GM23338 (cell line): ENCODE measurements around the gene ADGRL3.

Experiments
- CREB1 ChIP-seq: fragments of 250-450 bp; sonication (Bioruptor Pico); IDR thresholded peaks from 2 replicates; pipeline ENCODE4 v1.5.0; 2020; ENCODE audit warnings: low read depth, mild to moderate bottlenecking, moderate library complexity
- CTCF ChIP-seq, 2 experiments: fragments of 200-600 bp in 1 of 2; sonication (generic) in 1 of 2; conservative IDR thresholded peaks; 2 replicates each; pipeline versions ENCODE4 v1.5.1 to v1.6.1; 2016 to 2017; ENCODE audit warnings: antibody characterized with exemption in 2 of 2, low read depth in 2 of 2, mild to moderate bottlenecking in 2 of 2, moderate library complexity in 1 of 2
- EZH2 ChIP-seq: fragments of 200-600 bp; sonication (generic); IDR thresholded peaks from one replicate; pipeline ENCODE4 v1.8.0; 2017; ENCODE audit warnings: antibody characterized with exemption, mild to moderate bottlenecking, low read depth; ENCODE audit not compliant: unreplicated experiment
- EZH2phosphoT487 ChIP-seq: fragments of 200-600 bp; sonication (generic); IDR thresholded peaks from one replicate; pipeline ENCODE4 v1.8.1; 2018; ENCODE audit warnings: antibody characterized with exemption; ENCODE audit not compliant: unreplicated experiment
- JUNB ChIP-seq: IDR thresholded peaks from one replicate; pipeline ENCODE4 v1.6.1; 2016; ENCODE audit warnings: antibody characterized with exemption; ENCODE audit not compliant: unreplicated experiment
- NANOG ChIP-seq: IDR thresholded peaks from 2 replicates; pipeline ENCODE4 v1.6.1; 2016; ENCODE audit warnings: antibody characterized with exemption, borderline replicate concordance
- POLR2AphosphoS5 ChIP-seq: IDR thresholded peaks from 2 replicates; pipeline ENCODE4 v1.6.1; 2016; ENCODE audit warnings: antibody characterized with exemption, low read depth
- REST ChIP-seq: IDR thresholded peaks from one replicate; pipeline ENCODE4 v1.6.1; 2018; ENCODE audit warnings: antibody characterized with exemption; ENCODE audit not compliant: unreplicated experiment
- STAT1 ChIP-seq: IDR thresholded peaks from one replicate; pipeline ENCODE4 v1.6.1; 2016; ENCODE audit warnings: antibody characterized with exemption; ENCODE audit not compliant: unreplicated experiment
- ZNF114 ChIP-seq: fragments of 250-450 bp; sonication (Bioruptor Pico); IDR thresholded peaks from 2 replicates; pipeline ENCODE4 v1.5.0; 2020; ENCODE audit warnings: mild to moderate bottlenecking, moderate library complexity
- TF ChIP-seq, protein P1 (sequence below): fragments of 250-450 bp; sonication (Bioruptor Pico); IDR thresholded peaks from 2 replicates; pipeline ENCODE4 v1.5.0; 2020; ENCODE audit warnings: mild to moderate bottlenecking, moderate library complexity
- TF ChIP-seq, protein P2 (sequence below): IDR thresholded peaks from 2 replicates; pipeline ENCODE4 v1.6.1; 2016; ENCODE audit warnings: antibody characterized with exemption

DNA sequence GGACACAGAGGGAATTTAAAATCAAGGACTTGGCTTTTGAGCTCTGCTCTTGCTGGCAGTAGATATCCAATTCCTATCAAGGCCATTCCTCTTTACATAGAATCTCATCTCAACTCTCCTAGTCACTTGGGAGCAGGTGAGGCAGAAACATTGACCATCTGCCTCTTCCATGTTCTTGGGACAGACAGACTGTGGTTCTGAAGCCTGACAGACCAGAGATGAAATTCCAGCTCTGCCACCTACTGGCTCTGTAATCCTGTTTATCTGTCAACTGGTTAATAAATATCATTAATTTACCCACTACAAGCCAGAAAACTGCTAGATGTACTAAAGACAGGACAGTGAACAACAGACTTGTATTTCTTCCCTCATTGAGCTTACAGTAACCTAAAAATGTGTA lies 300.8 kb downstream of the ADGRL3 start:
- no peak for TF ChIP-seq REST
- TF ChIP-seq CREB1 (CRISPR knock-in tag) = no peak
- TF ChIP-seq CTCF (conservative IDR thresholded peaks at IDR 0.05; ENCODE audit: low read depth in 2 of 2) = peak; percentile 30 to 64; a peak in 3 of 4 replicates
- TF ChIP-seq POLR2AphosphoS5 = no peak
- no peak for TF ChIP-seq STAT1
- TF ChIP-seq EZH2 = no peak
- TF ChIP-seq, protein P1, sequence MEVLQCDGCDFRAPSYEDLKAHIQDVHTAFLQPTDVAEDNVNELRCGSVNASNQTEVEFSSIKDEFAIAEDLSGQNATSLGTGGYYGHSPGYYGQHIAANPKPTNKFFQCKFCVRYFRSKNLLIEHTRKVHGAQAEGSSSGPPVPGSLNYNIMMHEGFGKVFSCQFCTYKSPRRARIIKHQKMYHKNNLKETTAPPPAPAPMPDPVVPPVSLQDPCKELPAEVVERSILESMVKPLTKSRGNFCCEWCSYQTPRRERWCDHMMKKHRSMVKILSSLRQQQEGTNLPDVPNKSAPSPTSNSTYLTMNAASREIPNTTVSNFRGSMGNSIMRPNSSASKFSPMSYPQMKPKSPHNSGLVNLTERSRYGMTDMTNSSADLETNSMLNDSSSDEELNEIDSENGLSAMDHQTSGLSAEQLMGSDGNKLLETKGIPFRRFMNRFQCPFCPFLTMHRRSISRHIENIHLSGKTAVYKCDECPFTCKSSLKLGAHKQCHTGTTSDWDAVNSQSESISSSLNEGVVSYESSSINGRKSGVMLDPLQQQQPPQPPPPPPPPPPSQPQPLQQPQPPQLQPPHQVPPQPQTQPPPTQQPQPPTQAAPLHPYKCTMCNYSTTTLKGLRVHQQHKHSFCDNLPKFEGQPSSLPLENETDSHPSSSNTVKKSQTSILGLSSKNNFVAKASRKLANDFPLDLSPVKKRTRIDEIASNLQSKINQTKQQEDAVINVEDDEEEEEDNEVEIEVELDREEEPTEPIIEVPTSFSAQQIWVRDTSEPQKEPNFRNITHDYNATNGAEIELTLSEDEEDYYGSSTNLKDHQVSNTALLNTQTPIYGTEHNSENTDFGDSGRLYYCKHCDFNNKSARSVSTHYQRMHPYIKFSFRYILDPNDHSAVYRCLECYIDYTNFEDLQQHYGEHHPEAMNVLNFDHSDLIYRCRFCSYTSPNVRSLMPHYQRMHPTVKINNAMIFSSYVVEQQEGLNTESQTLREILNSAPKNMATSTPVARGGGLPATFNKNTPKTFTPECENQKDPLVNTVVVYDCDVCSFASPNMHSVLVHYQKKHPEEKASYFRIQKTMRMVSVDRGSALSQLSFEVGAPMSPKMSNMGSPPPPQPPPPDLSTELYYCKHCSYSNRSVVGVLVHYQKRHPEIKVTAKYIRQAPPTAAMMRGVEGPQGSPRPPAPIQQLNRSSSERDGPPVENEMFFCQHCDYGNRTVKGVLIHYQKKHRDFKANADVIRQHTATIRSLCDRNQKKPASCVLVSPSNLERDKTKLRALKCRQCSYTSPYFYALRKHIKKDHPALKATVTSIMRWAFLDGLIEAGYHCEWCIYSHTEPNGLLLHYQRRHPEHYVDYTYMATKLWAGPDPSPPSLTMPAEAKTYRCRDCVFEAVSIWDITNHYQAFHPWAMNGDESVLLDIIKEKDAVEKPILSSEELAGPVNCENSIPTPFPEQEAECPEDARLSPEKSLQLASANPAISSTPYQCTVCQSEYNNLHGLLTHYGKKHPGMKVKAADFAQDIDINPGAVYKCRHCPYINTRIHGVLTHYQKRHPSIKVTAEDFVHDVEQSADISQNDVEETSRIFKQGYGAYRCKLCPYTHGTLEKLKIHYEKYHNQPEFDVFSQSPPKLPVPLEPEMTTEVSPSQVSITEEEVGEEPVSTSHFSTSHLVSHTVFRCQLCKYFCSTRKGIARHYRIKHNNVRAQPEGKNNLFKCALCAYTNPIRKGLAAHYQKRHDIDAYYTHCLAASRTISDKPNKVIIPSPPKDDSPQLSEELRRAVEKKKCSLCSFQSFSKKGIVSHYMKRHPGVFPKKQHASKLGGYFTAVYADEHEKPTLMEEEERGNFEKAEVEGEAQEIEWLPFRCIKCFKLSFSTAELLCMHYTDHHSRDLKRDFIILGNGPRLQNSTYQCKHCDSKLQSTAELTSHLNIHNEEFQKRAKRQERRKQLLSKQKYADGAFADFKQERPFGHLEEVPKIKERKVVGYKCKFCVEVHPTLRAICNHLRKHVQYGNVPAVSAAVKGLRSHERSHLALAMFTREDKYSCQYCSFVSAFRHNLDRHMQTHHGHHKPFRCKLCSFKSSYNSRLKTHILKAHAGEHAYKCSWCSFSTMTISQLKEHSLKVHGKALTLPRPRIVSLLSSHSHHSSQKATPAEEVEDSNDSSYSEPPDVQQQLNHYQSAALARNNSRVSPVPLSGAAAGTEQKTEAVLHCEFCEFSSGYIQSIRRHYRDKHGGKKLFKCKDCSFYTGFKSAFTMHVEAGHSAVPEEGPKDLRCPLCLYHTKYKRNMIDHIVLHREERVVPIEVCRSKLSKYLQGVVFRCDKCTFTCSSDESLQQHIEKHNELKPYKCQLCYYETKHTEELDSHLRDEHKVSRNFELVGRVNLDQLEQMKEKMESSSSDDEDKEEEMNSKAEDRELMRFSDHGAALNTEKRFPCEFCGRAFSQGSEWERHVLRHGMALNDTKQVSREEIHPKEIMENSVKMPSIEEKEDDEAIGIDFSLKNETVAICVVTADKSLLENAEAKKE = no peak
- no peak for TF ChIP-seq ZNF114 (CRISPR knock-in tag)
- no peak for TF ChIP-seq JUNB
- TF ChIP-seq, protein P2, sequence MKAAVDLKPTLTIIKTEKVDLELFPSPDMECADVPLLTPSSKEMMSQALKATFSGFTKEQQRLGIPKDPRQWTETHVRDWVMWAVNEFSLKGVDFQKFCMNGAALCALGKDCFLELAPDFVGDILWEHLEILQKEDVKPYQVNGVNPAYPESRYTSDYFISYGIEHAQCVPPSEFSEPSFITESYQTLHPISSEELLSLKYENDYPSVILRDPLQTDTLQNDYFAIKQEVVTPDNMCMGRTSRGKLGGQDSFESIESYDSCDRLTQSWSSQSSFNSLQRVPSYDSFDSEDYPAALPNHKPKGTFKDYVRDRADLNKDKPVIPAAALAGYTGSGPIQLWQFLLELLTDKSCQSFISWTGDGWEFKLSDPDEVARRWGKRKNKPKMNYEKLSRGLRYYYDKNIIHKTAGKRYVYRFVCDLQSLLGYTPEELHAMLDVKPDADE = no peak
- no peak for TF ChIP-seq NANOG
- no peak for TF ChIP-seq EZH2phosphoT487
